ENCODE data around the gene DHX8.
"Not testable (repeated sequence)": the region's sequence is repeated elsewhere in the genome, so short reads cannot be mapped to it uniquely, and the experiment has no call there.

Gene DHX8

DNA sequence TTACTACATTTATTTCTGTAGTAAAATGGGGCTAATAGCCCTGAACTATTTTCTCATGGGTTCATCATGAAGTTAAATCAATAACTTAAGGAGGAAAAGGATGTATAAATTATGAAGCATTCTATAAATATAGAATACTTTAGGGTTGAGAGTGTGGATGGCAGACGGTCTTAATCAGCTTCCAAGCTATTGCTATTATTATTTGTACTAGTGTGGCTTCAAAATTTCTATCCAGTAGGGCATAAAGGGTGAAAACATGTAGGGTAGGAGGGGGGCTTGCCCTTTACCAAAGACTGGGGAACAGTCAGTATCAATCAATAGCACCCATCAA, 26.4 kb upstream of the DHX8 start:
- DNase-seq (ENCODE audit: low read depth, low spot score), result no peak
- H3K4me3 ChIP-seq (ENCODE audit: low read length), result no peak overlapping the region

DNA sequence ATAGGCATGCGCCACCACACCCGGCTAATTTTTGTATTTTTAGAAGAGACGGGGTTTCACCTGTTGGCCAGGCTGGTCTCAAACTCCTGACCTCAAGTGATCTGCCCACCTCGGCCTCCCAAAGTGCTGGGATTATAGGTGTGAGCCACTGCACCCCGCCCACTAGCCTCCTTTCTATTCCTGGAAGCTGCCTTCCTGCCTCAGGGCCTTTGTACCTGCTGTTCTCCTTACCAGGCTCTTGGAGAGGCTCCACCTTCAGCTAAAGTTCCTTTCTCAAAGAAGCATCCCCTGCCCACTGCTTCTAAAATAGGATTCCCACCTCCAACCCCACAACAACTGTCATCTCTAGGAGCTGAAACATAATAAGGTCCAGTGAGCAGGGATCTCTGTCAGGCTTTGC, 23.9 kb upstream of the DHX8 start:
- not testable (repeated sequence) for H3K4me3 ChIP-seq (ENCODE audit: low read length); DNase-seq (ENCODE audit: low read depth, low spot score)

DNA sequence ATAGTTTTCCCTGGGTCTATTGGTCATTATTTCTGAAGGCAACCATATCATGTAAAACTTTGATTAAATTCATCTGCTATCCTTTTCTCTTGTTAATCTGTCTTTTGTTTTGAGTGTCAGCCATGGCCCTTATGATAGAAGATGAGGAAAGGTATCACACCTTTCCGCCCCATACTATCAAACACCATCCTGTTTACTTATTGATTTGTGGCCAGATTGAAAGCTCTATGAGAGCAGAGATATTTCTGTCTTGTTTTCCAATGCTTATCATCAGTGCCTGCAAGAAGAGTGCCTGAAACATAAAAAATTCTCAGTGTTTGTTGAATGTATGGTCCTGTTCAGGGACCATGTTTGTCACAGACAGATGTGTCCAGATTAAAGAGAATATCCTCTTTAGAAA, 22.6 kb upstream of the DHX8 start:
- no peak overlapping the region for H3K4me3 ChIP-seq (ENCODE audit: low read length)
- no peak for DNase-seq (ENCODE audit: low read depth, low spot score)

DNA sequence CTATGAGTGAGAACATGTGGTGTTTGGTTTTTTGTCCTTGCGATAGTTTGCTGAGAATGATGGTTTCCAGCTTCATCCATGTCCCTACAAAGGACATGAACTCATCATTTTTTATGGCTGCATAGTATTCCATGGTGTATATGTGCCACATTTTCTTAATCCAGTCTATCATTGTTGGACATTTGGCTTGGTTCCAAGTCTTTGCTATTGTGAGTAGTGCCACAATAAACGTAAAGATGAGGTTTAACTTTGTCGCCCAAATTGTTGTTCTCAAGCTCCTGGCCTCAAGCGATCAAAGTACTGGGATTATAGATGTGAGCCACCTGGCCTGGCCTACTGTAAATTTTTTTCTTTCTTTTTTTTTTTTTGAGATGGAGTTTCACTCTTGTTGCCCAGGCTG, 21.2 kb upstream of the DHX8 start:
- DNase-seq (ENCODE audit: low read depth, low spot score); H3K4me3 ChIP-seq (ENCODE audit: low read length): not testable (repeated sequence)

DNA sequence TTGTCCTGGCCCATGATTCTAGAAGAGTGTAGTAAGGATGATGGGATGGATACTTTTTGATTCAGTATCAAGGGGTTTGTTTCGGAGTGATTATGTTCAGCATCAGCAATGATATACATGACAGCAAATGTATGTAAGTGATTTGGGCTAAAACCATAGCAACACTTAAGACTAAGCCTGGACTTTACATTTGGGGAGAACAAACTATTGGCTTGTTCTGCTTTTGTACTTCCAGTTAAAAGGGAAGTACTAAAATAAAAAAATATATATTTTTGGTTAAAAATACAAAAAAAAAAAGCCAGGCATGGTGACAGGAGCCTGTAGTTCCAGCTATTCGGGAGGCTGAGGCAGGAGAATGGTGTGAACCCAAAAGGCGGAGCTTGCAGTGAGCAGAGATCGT, 20.5 kb upstream of the DHX8 start:
- H3K4me3 ChIP-seq (ENCODE audit: low read length), result no peak overlapping the region
- no peak for DNase-seq (ENCODE audit: low read depth, low spot score)

DNA sequence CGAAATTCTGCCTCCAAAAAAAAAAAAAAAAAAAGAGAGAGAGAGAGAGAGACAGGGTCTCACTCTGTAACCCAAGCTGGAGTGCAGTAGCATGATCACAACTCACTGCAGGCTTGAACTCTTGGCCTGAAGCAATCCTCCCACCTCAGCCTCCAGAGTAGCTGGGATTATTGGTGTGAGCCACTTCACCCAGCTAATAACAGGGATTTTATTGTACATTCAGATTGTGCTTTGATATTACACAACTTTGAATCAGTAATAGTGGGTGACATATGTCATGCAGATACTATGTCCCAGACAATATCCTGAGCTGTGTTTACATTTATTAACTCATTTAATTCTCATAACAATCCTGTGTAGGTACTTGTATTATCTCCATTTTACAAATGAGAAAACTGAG, 19.7 kb upstream of the DHX8 start:
- H3K4me3 ChIP-seq (ENCODE audit: low read length), result no peak overlapping the region
- no peak for DNase-seq (ENCODE audit: low read depth, low spot score)

DNA sequence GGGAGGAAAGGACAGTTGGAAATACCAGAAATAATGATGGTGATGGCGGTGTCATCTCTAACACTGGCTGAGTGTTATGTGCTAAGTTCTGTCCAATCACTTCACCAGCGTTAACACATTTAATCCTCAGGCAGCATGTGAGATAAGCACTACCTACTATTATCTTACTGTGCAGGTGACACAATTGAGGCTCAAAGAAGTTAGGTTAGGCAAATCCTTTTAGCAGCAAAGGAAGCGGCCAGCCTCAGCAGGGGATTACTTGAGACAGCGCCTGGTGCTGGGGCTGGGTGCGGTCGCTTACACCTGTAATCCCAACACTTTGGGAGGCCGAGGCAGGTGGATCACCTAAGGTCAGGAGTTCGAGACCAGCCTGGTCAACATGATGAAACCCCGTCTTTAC, 18.7 kb upstream of the DHX8 start:
- H3K4me3 ChIP-seq (ENCODE audit: low read length), result no peak overlapping the region
- no peak for DNase-seq (ENCODE audit: low read depth, low spot score)

DNA sequence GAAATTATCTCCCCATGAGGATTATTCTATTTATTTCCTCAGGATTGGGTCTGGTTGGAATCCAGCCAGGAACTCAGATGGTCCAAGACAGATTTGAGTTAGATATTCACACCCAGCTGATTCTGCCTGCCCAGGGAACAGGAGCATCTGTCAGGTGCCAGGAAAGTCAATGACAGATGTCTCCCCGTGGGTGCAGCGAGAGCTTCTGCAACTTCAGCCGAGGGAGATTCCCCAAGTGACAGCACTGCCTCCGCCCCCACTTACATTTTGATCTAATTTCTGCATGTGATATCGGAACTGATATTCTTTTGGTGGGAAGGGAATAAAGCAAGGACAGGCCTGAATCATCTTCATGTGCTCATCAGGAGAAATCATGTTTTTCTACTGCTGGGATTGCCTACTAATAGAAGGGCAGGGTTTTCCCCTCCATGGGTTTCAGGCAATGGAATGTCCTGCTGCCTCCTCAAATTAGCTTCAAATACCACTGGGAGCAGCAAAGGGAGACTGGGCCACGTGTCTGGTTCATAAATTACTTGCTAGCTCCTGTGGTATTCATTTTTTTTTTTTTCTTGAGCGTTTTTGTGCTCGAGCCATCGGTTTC, 15.7 kb upstream of the DHX8 start:
- no peak overlapping the region for H3K4me3 ChIP-seq (ENCODE audit: low read length)
- DNase-seq (ENCODE audit: low read depth, low spot score), result no peak

DNA sequence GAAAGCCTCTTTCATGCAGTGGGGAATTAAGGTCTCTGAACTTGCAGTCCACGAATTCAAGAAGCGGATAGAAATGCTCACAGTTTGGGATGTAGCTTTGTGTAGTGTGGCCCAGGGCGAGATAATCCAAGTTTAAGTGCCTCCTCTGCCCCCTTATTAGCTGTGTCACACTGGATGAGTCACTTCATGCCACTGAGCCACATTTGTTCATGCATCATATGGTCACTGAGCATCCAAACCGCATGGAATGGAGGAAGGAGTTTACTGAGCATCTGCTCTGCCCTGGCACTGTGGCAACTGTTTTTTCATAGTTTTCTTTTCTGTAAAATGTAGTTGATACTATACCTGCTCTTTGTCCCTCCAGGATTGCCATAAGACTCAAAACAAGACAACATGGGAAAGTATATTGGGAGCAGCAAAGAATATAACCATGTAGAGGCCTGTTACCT, 15.1 kb upstream of the DHX8 start:
- no peak for DNase-seq (ENCODE audit: low read depth, low spot score)
- H3K4me3 ChIP-seq (ENCODE audit: low read length), result no peak overlapping the region

DNA sequence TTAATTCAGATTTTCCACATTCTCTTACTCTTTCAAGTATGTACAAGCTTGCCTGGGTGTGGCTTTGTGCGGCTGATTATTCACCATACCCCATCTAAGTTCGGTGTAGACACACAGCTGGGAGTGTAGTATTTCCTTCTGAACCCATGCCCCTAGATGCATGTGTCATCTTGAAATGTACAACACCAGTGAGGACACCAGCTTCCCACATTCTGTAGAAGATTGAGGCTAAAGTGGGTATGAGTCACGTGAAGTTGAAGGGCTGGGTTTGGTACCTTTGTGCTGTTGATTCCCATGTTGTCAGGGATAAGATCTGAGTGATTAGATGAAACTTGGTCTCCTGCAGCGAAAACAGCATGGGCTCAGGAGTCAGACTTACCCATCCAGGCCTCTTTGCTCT, 14.6 kb upstream of the DHX8 start:
- no peak for DNase-seq (ENCODE audit: low read depth, low spot score)
- no peak overlapping the region for H3K4me3 ChIP-seq (ENCODE audit: low read length)

DNA sequence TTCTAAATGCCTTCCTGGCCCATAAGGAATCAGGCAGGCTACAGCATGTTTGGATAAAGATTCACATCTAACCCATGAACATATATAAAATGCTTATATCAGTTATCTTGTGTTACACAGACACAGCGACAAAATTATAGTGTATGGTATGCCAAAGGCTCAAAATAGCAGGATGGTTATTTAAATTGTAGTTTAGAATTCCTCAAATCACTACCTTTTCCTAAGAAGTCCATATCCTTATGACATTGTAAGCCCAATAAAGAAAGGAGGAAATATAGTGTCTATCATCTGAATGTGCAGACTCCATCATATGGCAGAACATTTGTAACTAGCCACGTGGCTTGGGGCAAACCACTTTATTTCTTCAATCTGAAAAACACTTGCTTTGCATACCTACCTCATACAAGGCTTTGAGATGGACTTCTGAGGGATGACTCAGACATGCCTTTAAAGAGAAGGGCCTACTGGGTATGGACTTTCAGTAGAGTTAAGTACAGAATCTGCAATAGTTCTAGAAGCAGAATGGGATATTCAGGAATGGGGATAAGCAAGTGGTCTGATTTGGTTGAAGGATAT, 12.1 kb upstream of the DHX8 start:
- no peak for DNase-seq (ENCODE audit: low read depth, low spot score)
- no peak overlapping the region for H3K4me3 ChIP-seq (ENCODE audit: low read length)

DNA sequence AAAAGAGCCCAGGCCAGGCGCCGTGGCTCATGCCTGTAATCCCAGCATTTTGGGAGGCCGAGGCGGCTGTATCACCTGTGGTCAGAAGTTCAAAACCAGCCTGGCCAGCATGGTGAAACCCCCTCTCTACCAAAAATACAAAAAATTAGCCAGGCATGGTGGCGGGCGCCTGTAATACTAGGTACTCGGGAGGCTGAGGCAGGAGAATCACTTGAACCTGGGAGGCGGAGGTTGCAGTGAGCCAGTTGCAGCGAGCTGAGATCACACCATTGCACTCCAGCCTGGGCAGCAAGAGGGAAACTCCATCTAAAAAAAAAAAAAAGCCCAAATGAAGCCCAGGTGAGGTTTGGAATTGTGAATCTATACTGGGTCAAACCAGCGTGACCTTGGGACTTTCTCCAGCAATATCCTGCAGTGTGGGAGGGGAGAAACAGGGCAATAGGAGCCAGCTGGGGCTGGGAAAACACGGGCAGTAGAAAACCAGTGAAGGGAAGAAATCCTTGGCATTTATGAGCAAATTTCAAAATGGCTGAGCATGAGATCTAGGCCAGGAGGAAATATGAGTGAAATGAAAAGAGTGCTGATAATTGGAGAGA, 8.2 kb upstream of the DHX8 start:
- no peak for DNase-seq (ENCODE audit: low read depth, low spot score)

DNA sequence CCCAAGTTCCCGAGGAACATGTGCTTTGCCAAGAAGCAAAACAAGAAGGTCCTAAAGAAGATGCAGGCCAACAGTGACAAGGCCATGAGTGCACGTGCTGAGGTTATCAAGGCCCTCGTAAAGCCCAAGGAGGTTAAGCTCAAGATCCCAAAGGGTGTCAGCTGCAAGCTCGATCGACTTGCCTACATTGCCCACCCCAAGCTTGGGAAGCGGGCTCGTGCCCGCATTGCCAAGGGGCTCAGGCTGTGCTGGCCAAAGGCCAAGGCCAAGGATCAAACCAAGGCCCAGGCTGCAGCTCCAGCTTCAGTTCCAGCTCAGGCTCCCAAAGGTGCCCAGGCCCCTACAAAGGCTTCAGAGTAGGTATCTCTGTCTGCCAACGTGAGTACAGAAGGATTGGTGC, 7.5 kb upstream of the DHX8 start:
- DNase-seq (ENCODE audit: low read depth, low spot score); H3K4me3 ChIP-seq (ENCODE audit: low read length): not testable (repeated sequence)

More for the DNA sequence above, 8.2 kb upstream of the DHX8 start:
- H3K4me3 ChIP-seq (ENCODE audit: low read length), result no peak overlapping the region

DNA sequence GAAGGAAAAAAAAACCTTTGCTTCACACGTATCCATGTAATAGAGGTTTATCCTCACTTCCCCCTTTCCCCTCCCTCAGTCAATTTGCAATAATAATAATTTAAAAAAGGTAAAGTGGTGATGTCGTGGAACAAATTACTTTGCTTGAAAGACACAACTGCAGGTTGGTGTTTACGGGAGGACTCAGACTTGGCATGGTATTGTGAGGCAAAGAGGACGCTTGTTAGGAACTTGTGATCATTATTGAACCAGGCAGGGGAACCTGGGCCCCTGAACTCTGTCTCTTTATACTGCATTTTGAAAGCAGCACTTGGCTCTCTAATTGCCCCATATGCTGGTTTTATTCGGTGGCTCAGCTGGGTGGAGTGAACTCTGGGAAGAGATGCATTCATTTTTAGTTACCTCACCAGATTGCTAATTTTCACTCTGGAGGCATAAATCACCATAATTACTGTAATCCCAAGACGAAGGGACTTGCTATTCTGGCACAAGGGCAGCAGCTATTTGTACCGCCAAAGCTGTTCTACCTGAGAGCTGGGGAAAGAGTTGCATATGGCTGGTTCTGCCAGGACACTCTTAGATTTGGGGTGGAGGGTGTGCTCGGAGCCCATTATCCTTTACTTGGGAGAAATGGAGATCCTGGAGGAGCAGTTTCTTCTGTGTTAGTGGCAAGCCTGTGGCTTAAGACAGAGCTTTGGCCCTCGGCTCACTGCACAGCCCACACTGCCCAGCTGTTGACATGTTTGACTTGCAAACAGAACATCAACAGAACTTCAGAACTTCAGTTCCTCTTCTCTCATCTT, 5.7 kb upstream of the DHX8 start:
- DNase-seq (ENCODE audit: low read depth, low spot score), result no peak
- H3K4me3 ChIP-seq (ENCODE audit: low read length), result no peak overlapping the region

DNA sequence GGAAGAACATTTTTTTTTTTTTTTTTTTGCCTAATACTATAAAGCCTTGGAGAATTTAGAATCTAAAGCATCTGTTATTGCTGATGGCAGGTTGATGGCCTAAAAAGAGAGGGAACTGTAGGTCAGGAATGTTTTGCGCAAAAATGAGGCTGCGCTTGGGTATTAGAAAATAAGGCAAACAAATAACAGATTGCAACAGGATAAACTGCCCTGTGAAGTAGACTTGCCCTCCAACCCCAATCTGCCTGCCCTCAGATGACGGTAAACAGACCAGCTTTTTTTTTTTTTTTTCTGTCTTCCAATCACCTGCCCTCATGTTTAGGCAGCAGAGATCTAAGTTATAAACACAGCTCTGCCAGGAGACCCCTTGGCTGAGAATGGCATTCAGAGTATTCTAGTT, 3.8 kb upstream of the DHX8 start:
- no peak for DNase-seq (ENCODE audit: low read depth, low spot score)
- no peak overlapping the region for H3K4me3 ChIP-seq (ENCODE audit: low read length)

DNA sequence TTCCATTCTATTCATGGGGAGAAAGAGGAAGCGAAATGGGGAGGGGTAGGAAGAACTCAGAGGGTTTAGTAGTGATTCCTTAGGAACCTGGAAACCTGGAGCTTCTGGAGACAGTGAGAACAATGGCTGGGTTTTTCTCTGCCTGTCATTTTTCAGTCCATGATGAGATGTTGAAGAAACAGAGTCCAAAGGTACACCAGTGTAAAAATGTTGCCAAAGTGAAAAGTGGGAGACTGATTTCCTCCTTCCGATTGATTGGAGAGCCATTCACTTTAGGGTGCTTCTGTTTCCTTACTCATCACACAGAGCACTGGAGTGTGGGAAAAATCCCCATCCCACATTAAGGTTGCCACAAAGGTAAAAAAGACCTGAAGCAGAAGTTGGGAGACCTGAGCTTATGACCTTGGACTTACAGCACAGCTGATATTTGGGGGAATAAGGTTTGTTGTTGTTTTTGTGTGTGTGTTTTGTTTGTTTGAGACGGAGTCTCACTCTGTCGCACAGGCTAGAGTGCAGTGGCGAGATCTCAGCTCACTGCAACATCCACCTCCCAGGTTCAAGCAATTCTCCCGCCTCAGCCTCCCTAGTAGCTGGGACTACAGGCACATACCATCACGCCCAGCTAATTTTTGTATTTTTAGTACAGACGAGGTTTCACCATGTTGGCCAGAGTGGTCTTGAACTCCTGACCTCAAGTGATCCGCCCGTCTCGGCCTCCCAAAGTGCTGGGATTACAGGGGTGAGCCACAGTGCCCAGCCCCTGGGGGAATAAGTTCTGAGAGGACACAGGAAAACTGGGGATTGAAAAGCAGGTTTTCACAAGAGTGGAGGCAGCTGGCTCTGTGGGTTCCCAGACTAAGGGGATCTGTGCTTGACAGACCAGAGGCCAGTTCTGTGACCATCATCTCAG, 1.4 kb upstream of the DHX8 start:
- no peak for DNase-seq (ENCODE audit: low read depth, low spot score)
- no peak overlapping the region for H3K4me3 ChIP-seq (ENCODE audit: low read length)

DNA sequence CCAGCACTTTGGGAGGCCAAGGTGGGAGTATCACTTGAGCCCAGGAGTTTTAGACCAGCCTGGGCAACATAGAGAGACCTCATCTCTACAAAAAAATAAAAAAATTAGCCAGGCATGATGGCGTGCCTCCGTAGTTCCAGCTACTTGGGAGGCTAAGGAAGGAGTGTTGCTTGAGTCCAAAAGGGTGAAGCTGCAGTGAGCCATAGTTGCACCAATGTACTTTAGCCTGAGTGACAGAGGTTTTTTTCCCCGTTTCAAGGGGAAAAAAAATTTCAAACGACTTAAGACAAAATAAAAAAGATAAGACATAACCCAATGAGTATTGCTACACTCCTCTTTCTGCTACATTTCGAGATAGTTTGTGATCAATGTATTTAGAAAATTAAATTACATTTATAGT, 6.8 kb downstream of the DHX8 start:
- no peak overlapping the region for H3K4me3 ChIP-seq (ENCODE audit: low read length)
- DNase-seq (ENCODE audit: low read depth, low spot score), result no peak

DNA sequence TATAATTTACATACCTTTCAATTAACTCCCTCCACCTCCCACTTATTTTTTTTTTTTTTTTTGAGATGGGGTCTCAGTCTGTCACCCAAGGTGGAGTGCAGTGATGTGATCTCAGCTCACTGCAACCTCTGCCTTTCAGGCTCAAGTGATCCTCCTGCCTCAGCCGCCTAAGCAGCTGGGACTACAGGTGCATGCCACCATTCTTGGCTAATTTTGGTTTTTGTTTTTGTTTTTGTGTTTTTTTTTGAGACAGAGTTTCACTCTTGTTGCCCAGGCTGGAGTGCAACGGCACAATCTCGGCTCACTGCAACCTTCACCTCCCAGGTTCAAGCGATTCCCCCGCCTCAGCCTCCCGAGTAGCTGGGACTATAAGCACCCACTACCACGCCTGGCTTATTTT, 25.7 kb downstream of the DHX8 start:
- not testable (repeated sequence) for DNase-seq (ENCODE audit: low read depth, low spot score); H3K4me3 ChIP-seq (ENCODE audit: low read length)

DNA sequence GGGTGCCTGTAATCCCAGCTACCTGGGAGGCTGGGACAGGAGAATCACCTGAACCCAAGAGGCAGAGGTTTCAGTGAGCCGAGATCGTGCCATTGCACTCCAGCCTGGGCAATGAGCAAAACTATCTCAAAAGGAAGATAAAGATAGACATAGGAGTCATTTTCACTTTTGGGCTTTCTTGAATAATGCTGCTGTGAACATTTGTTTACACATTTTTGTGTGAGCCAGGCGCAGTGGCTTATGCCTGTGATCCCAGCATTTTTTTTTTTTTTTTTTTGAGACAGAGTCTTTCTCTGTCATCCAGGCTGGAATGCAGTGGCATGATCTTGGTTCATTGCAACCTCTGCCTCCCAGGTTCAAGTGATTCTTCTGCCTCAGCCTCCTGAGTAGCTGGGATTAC, 27.4 kb downstream of the DHX8 start:
- DNase-seq (ENCODE audit: low read depth, low spot score); H3K4me3 ChIP-seq (ENCODE audit: low read length): not testable (repeated sequence)

Measured in Jurkat, Clone E6-1 (cell line).